Ovary (tissue), 9 donors: ENCODE measurements around the gene CNBD2. TPM values are rescaled to one million over a fixed set of nuclear protein-coding genes. Genes with fewer than 3 reads are reported as not detected.

Experiments used
- DNase-seq, 5 donors: peaks; one replicate each; pipeline ENCODE4 v3.0.0-alpha.2; 2019 to 2020
- H3K27ac ChIP-seq, 2 donors: fragments of 200-600 bp; one replicate each; pipeline versions ENCODE4 v1.5.1 to v1.8.0; 2019 to 2022
- H3K27me3 ChIP-seq: fragments of 200-600 bp; one replicate; pipeline ENCODE4 v1.8.0; 2022
- H3K36me3 ChIP-seq: fragments of 200-600 bp; sonication (generic); one replicate; pipeline ENCODE4 v1.5.1; 2019
- H3K4me1 ChIP-seq: one replicate; pipeline ENCODE4 v1.8.1; 2013; ENCODE audit warnings: mild to moderate bottlenecking, moderate library complexity; ENCODE audit not compliant: insufficient read depth
- H3K4me3 ChIP-seq: fragments of 200-600 bp; sonication (generic); one replicate; pipeline ENCODE4 v1.5.1; 2017
- H3K9me3 ChIP-seq, 2 donors: fragments of 200-600 bp in 1 of 2; sonication (generic) in 1 of 2; one replicate each; pipeline versions ENCODE4 v1.5.1 to v1.8.1; 2013 to 2019; ENCODE audit warnings: mild to moderate bottlenecking in 1 of 2, moderate library complexity in 1 of 2
- EP300 ChIP-seq: sonication (generic); formaldehyde crosslinking; IDR thresholded peaks from one replicate; pipeline ENCODE4 v1.6.1; 2017; ENCODE audit warnings: antibody characterized with exemption
- POLR2A ChIP-seq: fragments of 450-650 bp; IDR thresholded peaks from one replicate; pipeline ENCODE4 v1.6.1; 2017; ENCODE audit warnings: antibody characterized with exemption, mild to moderate bottlenecking, moderate library complexity
- WGBS, 3 donors: extraction: QIAGEN DNeasy Blood & Tissue Kit in 1 of 3; methylation state at CpG; one replicate each; pipeline versions ENCODE4 v1.1.5 to v1.1.7; 2013 to 2017; 5-methylcytosine and 5-hydroxymethylcytosine counted together
- intact Hi-C, 4 donors: fragments of 100-400 bp; cut with DNase I; formaldehyde crosslinking; loops; one replicate each; pipeline versions ENCODE4 v1.11.0 to v1.15.1; 2022 to 2023
- polyA plus RNA-seq, 2 donors: library from polyadenylated mRNA; stranded (reverse); fragments of 200-250 nt in 1 of 2; fragments of 350-450 nt in 1 of 2; fragmentation: Illumina TruSeq in 1 of 2; extraction: RNeasy Lipid Tissue Mini Kit (QIAGEN cat#74804) in 1 of 2; gene quantifications; one replicate each; pipeline ENCODE4 v1.2.3, GENCODE V29; 2013 to 2014
- total RNA-seq, 7 donors: library from RNA; depleted of rRNA in 2 of 7; stranded (reverse); fragments of >200 nt in 2 of 7; fragmentation: NEBNext Ultra II Directional in 3 of 7; extraction: Animal tissue kit (Norgen Biotek cat#: 25700) in 3 of 7; gene quantifications; one replicate each; pipeline versions ENCODE4 v1.1.0 to v1.2.4, GENCODE V29; 2016 to 2023
- TF ChIP-seq, protein P1 (sequence below), 3 donors: fragments of 450-650 bp in 2 of 3; fragments of 200-600 bp in 1 of 3; IDR thresholded peaks; one replicate each; pipeline versions ENCODE4 v1.5.1 to v1.8.0; 2016 to 2022; ENCODE audit warnings: antibody characterized with exemption in 3 of 3, mild to moderate bottlenecking in 1 of 3
- donor health status: DM: no; HTN: no; CAD: no; lungs with moderate emphysema.
- donor health status: DM: no; HTN: no; CAD: no.
- donor health status: Bipolar disorder and iron deficiency.
- donor health status: DM: yes; HTN: yes; CAD: no.
- donor health status: DM: no; HTN: no; CAD: no.
- donor health status: DM: yes; HTN: yes; CAD: no.

CNBD2 gene
- total and polyA plus RNA-seq, 9 donors, result 2.4 to 8.7 (median 4.5) TPM

GRCh38 chr20:35939264-35939663, 29.1 kb upstream of the CNBD2 start:
- TF ChIP-seq, protein P1, sequence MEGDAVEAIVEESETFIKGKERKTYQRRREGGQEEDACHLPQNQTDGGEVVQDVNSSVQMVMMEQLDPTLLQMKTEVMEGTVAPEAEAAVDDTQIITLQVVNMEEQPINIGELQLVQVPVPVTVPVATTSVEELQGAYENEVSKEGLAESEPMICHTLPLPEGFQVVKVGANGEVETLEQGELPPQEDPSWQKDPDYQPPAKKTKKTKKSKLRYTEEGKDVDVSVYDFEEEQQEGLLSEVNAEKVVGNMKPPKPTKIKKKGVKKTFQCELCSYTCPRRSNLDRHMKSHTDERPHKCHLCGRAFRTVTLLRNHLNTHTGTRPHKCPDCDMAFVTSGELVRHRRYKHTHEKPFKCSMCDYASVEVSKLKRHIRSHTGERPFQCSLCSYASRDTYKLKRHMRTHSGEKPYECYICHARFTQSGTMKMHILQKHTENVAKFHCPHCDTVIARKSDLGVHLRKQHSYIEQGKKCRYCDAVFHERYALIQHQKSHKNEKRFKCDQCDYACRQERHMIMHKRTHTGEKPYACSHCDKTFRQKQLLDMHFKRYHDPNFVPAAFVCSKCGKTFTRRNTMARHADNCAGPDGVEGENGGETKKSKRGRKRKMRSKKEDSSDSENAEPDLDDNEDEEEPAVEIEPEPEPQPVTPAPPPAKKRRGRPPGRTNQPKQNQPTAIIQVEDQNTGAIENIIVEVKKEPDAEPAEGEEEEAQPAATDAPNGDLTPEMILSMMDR (IDR thresholded peaks at IDR 0.05), result no peak
- TF ChIP-seq EP300 (no peak), POLR2A (no peak)
- Histone ChIP-seq H3K4me1 (no peaks in the 10 kb centered on the region), H3K36me3 (no peaks in the 10 kb centered on the region), H3K27me3 (no peaks in the 10 kb centered on the region), H3K27ac (no peak overlapping the region), H3K9me3 (no peaks in the 10 kb centered on the region), H3K4me3 (no peak overlapping the region)
- intact Hi-C loops, result no loop called here
- DNase-seq, result no peak
- WGBS, 3 donors, result 89 to 97% (median 90%) methylated on average over 3 of the region's 3 CpGs

DNA sequence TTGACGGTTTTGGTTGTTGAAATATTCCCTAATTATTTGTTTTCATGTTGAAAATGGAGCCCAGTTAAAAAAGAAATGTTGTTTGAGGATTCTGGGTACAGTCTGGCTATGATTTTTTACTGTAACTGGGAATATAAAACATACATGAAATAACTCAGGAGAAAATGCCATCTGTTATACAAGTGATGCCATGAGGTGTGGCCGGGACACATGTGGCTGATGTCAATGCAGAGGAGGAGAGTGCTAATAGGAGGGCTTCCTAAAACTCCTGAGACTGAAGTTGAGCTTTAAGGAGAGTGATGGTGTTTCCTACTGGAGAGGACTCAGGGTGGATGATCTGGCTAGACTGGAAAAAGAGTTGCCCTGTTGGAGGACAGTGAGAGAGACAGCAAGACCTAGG, 26.8 kb upstream of the CNBD2 start:
- H3K36me3 ChIP-seq, result no peaks in the 10 kb centered on the region
- intact Hi-C loops, result no loop called here

GRCh38 chr20:35942243-35942642, 26.1 kb upstream of the CNBD2 start:
- intact Hi-C loops, result no loop called here
- H3K9me3 ChIP-seq, result no peaks in the 10 kb centered on the region
- H3K27ac ChIP-seq, result no peak overlapping the region
- H3K4me1 ChIP-seq, result no peaks in the 10 kb centered on the region
- WGBS, 3 donors, result 84 to 93% (median 84%) methylated on average over 2 of the region's 2 CpGs
- H3K36me3 ChIP-seq, result no peaks in the 10 kb centered on the region
- DNase-seq, result no peak
- TF ChIP-seq EP300 (no peak), POLR2A (no peak)
- TF ChIP-seq, protein P1 (IDR thresholded peaks at IDR 0.05), result no peak
- H3K27me3 ChIP-seq, result no peaks in the 10 kb centered on the region
- H3K4me3 ChIP-seq, result no peak overlapping the region

More for the DNA sequence above, 26.8 kb upstream of the CNBD2 start:
- Histone ChIP-seq H3K9me3 (no peaks in the 10 kb centered on the region), H3K27me3 (no peaks in the 10 kb centered on the region), H3K27ac (no peak overlapping the region), H3K4me3 (no peak overlapping the region), H3K4me1 (no peaks in the 10 kb centered on the region)
- 89 to 98% (median 90%) methylated on average over 2 of the region's 2 CpGs for WGBS, 3 donors
- TF ChIP-seq POLR2A, result no peak
- TF ChIP-seq EP300, result no peak
- TF ChIP-seq, protein P1 (IDR thresholded peaks at IDR 0.05), result no peak
- no peak for DNase-seq

DNA sequence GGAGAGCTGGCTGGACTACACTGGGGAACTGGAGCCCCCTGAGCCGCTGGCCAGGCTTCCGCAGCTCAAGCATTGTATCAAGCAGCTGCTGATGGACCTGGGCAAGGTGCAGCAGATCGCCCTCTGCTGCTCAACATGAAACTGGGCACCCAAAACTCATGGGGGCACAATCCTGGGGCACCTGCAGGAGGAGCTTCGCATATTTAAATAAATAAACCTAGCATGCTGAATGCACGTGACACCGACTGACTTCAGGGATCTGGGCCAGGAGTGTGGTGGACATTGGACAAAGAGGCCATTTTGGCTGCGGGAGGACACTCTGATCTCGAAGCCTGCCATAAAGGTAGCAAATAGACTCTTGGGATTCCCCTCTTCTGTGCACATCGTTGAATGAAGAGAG, 20.9 kb upstream of the CNBD2 start:
- H3K27me3 ChIP-seq, result no peaks in the 10 kb centered on the region
- H3K27ac ChIP-seq, result no peak overlapping the region

More for the DNA sequence above, 20.9 kb upstream of the CNBD2 start:
- Histone ChIP-seq H3K4me1 (no peaks in the 10 kb centered on the region), H3K9me3 (no peaks in the 10 kb centered on the region), H3K4me3 (no peak overlapping the region), H3K36me3 (no peaks in the 10 kb centered on the region)
- intact Hi-C loops, result no loop called here
- 79 to 85% (median 83%) methylated on average over 9 of the region's 9 CpGs for WGBS, 3 donors
- TF ChIP-seq, protein P1 (IDR thresholded peaks at IDR 0.05), result no peak
- TF ChIP-seq EP300 (no peak), POLR2A (no peak)
- no peak for DNase-seq
